ENCODE measurements around the gene FLII. TPM values are rescaled to one million over a fixed set of nuclear protein-coding genes. Genes with fewer than 3 reads are reported as not detected.
A peak's percentile ranks its signal among the peaks of the same experiment; 100 is the strongest.
"Not testable (repeated sequence)": the region's sequence is repeated elsewhere in the genome, so short reads cannot be mapped to it uniquely, and the experiment has no call there.

FLII gene
- total RNA-seq (ENCODE audit: low replicate concordance), result 248 and 320 TPM in 2 replicates
- long read RNA-seq, full-length matches to known transcripts, result 40 of 143 reads
- long read RNA-seq, partial matches to known transcripts, result 54 of 143 reads
- long read RNA-seq, other reads (novel, unspliced or antisense), result 49 of 143 reads

DNA sequence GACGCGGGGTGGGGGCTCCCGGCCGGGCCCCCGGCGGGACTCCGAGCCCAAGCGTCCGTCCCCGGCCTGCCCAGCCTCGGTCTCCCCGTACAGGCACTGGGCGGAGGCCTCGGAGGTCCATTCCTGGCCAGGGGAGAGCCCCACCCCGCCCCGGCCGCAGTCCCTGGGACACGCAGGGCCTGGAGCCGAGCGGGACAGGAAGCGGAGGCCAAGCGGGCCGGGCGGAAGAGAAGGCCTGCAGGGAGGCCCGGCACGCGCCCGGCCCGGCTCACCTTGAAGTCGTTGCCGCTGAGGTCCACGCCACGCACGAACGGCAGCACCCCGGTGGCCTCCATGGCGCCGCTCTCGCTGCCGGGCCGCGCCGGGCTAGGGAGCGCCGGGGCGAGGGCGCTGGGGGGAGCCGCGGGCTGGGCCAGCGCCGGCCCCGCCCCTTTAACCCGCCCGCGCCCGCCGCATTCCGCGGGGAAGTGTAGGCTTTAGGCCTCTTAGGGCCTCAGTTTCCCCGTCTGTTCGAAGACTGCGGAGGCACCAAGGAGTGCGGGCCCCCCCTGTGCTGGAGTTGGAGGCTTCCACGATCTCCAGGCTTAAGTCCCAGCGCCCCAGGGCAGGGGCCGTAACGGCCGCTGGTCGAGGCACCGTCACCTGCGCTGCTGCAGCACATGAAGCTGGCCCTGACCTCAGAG lies at the start of gene FLII:
Gene FLII, minus strand, starts transcription at position 383 of the 683 bp plus-strand sequence. Its CDS starts 48 bp downstream, at position 335.
- Mint-ChIP-seq H3K27me3 (no peaks in the 10 kb centered on the region), H3K4me3 (peak within 1 kb of the TSS; percentile 98), H3K9me3 (no peaks in the 10 kb centered on the region), H3K27ac (peak within 1 kb of the TSS; percentile 100), H3K4me1 (ENCODE audit: unreplicated experiment) (peaks cover 10% of the 10 kb centered on the region), H3K36me3 (no peaks in the 10 kb centered on the region)
- no peak for DNase-seq (ENCODE audit: extremely low spot score, unreplicated experiment)
- TF ChIP-seq, protein P1, sequence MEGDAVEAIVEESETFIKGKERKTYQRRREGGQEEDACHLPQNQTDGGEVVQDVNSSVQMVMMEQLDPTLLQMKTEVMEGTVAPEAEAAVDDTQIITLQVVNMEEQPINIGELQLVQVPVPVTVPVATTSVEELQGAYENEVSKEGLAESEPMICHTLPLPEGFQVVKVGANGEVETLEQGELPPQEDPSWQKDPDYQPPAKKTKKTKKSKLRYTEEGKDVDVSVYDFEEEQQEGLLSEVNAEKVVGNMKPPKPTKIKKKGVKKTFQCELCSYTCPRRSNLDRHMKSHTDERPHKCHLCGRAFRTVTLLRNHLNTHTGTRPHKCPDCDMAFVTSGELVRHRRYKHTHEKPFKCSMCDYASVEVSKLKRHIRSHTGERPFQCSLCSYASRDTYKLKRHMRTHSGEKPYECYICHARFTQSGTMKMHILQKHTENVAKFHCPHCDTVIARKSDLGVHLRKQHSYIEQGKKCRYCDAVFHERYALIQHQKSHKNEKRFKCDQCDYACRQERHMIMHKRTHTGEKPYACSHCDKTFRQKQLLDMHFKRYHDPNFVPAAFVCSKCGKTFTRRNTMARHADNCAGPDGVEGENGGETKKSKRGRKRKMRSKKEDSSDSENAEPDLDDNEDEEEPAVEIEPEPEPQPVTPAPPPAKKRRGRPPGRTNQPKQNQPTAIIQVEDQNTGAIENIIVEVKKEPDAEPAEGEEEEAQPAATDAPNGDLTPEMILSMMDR (conservative IDR thresholded peaks at IDR 0.05), result no peak

DNA sequence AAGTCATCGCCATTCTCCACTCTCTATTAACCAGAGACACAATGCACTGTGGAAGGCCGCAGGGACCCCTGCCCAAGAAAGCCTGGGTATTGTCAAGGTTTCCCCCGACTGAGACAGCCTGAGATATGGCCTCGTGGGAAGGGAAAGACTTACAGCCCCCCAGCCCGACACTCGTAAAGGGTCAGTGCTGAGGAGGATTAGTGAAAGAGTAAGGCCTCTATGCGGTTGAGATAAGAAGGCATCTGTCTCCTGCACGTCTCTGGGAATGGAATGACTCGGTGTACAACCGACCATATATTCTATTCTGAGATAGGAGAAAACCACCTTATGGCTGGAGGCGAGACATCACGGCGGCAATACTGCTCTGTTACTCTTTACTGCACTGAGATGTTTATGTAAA lies 44.7 kb upstream of the FLII start:
- H3K27me3 Mint-ChIP-seq; H3K4me1 Mint-ChIP-seq (ENCODE audit: unreplicated experiment); DNase-seq (ENCODE audit: extremely low spot score, unreplicated experiment); H3K9me3 Mint-ChIP-seq; H3K4me3 Mint-ChIP-seq; H3K27ac Mint-ChIP-seq: not testable (repeated sequence)
- H3K36me3 Mint-ChIP-seq, result peaks cover 28% of the 10 kb centered on the region

DNA sequence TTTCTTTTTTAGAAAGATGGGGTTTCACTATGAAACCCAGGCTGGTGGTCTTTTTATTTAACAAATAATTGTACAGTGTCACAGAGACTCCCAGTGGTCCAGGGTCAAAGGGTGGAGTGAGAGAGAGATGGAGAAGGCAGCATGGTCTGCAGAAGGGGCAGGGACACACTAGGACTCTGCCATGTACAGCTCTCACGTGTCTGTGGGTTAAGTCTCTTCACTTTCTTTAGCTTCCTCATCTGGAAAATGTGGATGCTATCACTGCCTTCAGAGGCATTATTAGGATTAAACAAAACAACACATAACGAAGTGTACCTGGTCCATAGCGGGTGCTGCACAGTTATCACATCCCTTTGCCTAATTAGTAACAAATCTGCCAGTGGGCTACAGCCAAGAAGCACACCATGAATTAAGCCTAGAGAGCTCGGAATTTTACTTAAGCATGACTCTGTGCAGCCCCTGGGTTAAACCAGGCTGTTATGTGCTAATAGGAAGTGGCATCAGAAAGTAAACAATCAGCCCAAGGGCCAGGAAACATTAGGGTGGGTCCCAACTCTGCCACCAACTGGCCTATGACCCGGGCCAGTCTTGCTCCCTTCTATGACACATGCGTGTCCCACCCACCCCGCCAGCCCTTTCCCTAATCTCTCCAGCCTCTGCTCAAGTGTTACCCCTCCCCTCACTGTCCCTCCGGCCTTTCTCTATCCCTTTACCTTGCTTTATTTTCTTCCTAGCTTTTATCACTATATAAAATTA lies 42.4 kb upstream of the FLII start:
- Mint-ChIP-seq H3K4me3 (no peak overlapping the region), H3K27ac (no peak overlapping the region), H3K27me3 (no peaks in the 10 kb centered on the region), H3K36me3 (peaks cover 29% of the 10 kb centered on the region), H3K9me3 (no peaks in the 10 kb centered on the region), H3K4me1 (ENCODE audit: unreplicated experiment) (no peaks in the 10 kb centered on the region)
- no peak for DNase-seq (ENCODE audit: extremely low spot score, unreplicated experiment)
- TF ChIP-seq, protein P1 (conservative IDR thresholded peaks at IDR 0.05), result no peak

GRCh38 chr17:18298061-18298460 lies 39.5 kb upstream of the FLII start:
- H3K27me3 Mint-ChIP-seq; H3K9me3 Mint-ChIP-seq; H3K27ac Mint-ChIP-seq; H3K4me3 Mint-ChIP-seq; DNase-seq (ENCODE audit: extremely low spot score, unreplicated experiment); H3K4me1 Mint-ChIP-seq (ENCODE audit: unreplicated experiment): not testable (repeated sequence)
- H3K36me3 Mint-ChIP-seq, result peaks cover 26% of the 10 kb centered on the region

GRCh38 chr17:18291718-18292540 lies 33.4 kb upstream of the FLII start:
- Mint-ChIP-seq H3K4me1 (ENCODE audit: unreplicated experiment) (no peaks in the 10 kb centered on the region), H3K27ac (no peak overlapping the region), H3K9me3 (no peaks in the 10 kb centered on the region), H3K36me3 (peaks cover 18% of the 10 kb centered on the region), H3K27me3 (no peaks in the 10 kb centered on the region), H3K4me3 (no peak overlapping the region)
- TF ChIP-seq, protein P1 (conservative IDR thresholded peaks at IDR 0.05), result no peak
- DNase-seq (ENCODE audit: extremely low spot score, unreplicated experiment), result no peak

DNA sequence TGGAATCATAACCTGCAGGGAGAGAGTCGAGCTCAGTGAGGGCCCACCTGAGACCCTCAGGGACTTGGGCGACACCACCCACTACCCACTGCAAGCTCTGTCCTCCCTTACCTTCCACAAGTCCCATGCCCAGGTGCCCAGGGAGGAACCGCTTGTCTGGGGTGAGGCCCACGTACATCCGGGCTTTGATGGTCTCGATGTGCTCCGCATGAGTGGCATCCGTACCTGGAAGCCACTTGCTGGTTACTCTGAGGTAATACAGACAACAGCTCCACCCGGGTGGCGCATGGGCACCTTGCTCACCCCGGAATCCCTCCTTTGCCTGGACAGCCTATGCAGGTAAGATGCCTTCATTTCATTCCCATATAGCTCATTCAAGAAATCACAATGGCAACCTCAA lies 26.8 kb upstream of the FLII start:
- Mint-ChIP-seq H3K4me3 (no peak overlapping the region), H3K27ac (no peak overlapping the region), H3K27me3 (no peaks in the 10 kb centered on the region), H3K4me1 (ENCODE audit: unreplicated experiment) (no peaks in the 10 kb centered on the region), H3K9me3 (no peaks in the 10 kb centered on the region), H3K36me3 (peaks cover 26% of the 10 kb centered on the region)
- DNase-seq (ENCODE audit: extremely low spot score, unreplicated experiment), result no peak
- TF ChIP-seq, protein P1 (conservative IDR thresholded peaks at IDR 0.05), result no peak

Measured in type B pancreatic cell (in vitro differentiated cells).